KBM-7 (cell line): ENCODE data around the gene AP2A2.
"Not testable (repeated sequence)": the region's sequence is repeated elsewhere in the genome, so short reads cannot be mapped to it uniquely, and the experiment has no call there.

ENCODE experiments used
- DNase-seq: peaks from one replicate; pipeline ENCODE4 v3.0.0-alpha.2; 2015
- in situ Hi-C: fragments of 300-500 bp; cut with MboI; formaldehyde crosslinking; loops from 2 replicates; pipeline ENCODE4 v1.14.3; 2020; ENCODE audit warnings: low sequenced_read_pairs, low pct_unique_long_range_greater_than_20kb, mixed read lengths

The AP2A2 gene

GRCh38 chr11:1003159-1003558, 77.5 kb downstream of the AP2A2 start:
- no peak for DNase-seq
- in situ Hi-C loops = no loop called here

DNA sequence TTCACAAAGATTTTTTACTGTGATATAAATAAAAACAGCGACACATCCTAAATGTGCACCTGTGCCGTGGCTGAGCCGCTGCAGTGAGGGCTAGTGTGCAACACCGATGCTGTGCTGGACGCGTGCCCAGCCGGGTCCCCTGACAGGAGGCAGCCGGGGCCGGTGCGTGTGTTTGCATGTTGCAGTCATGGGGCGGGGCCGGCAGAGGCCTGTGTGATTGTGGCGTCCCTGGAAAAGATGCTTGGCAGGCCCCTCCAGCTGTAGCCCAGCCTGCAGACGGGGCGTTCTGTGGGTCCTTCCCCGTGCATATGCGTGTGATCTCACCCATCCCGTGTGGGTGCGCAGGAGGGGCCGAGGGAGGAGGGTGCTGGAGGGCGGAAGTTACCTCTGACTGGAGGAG, 80.3 kb downstream of the AP2A2 start:
- no peak for DNase-seq
- in situ Hi-C loops = no loop called here

DNA sequence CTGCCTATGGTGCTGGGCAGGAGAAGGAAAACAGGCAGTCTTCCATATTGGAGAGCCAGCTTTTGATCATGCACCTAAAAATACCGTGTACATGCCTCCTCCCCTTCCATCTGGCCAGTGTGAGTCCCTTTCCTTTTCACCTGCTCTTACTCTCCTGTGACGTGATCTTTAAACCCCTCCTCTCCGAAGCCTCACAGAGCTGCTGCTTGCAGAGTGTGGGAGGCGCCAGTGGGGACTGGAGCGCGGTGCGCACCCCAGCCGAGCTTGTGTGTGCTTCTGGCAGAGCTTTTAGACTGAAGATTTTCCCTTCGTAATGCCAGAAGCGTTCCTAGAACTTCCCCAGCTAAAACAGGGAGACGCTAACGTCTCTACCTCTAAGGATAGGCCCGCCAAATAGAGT, 81.1 kb downstream of the AP2A2 start:
- in situ Hi-C loops = no loop called here
- no peak for DNase-seq

DNA sequence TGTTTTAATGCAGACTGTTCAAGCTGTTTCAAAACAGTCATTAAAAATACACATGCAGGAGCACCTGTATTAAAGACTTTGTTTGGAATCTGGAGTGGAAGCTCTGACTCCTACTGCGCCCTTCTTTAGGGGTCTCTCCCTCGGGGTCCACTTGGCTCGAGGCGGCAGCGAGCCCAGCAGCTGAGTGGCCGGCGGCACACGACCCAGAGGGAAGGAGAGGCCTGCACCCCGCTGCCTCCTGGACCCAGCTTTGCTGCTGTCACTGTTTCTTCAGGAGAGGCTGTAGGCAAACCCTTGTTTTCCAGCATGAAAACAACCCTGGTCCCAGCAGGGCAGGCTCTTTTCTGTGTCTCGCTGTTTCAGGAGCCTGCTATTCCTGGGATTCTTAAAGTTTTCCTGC, 81.6 kb downstream of the AP2A2 start:
- DNase-seq = no peak
- in situ Hi-C loops = no loop called here

DNA sequence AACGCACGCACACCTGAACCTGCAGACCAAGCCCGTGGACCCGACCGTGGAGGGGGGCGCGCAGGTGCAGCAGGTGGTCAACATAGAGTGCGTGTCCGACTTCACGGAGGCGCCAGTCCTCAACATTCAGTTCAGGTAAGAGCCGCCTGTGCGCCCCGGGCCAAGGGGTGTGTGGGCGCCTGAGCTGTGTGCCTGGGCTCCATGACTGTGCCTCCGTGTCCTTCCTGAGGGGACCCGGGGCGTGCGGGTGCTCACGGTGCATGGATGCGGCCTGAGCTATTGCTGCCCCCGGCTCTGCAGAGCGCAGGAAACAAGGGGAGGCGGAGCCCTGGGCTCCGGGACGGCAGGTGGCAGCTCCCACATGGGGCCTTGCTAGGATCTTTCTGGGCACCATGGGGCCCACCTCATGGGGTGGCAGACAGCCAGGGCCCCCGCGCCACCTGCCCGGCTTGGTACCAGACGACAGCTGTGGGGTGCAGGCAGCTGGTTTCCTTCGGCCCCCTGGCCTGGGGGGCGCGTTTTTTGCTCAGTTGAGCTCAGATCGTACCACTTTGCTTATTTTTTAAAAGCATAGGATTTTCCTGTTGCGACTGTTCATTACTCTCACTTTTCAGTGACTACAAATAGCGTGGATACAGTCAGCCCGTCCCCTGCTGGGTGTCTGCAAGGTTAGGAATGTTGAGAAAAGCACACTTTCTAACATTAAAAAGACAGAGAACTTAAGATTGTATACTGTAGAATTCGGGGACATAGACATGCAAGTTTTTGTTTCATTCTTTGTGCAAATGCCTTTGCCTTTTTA, 82.5 kb downstream of the AP2A2 start:
- in situ Hi-C loops = no loop called here
- DNase-seq = no peak

DNA sequence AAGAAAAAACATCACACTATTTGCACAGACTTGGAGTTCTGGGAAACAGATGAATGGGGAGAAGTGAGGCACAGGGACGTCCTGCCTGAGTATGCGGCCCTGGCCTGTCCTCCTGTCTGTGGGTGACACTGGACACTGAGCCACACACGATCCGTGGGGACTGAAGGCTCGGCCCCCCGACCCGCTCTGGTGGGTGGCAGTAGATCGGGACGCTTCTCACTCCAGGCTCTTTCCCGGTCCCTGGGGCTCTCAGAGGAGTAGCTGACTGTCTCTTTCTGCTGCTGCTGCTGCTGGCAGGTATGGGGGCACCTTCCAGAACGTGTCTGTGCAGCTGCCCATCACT, 83.1 kb downstream of the AP2A2 start:
- in situ Hi-C loops = no loop called here

DNA sequence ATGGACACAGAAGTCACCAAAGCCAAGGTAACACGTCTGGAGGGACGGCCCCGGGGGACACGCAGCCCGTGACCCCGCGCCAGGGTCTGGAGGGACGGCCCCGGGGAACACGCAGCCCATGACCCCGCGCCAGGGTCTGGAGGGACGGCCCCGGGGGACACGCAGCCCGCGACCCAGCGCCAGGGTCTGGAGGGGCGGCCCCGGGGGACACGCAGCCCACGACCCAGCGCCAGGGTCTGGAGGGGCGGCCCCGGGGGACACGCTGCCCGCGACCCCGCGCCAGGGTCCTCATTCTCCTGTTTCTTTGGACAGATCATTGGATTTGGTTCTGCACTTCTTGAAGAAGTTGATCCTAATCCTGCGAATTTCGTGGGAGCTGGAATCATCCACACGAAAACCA, 83.7 kb downstream of the AP2A2 start:
- in situ Hi-C loops = no loop called here

More for the DNA sequence above, 83.1 kb downstream of the AP2A2 start:
- DNase-seq = no peak

GRCh38 chr11:1009991-1010390, 84.3 kb downstream of the AP2A2 start:
- in situ Hi-C loops = no loop called here
- DNase-seq = no peak

More for the DNA sequence above, 83.7 kb downstream of the AP2A2 start:
- no peak for DNase-seq

DNA sequence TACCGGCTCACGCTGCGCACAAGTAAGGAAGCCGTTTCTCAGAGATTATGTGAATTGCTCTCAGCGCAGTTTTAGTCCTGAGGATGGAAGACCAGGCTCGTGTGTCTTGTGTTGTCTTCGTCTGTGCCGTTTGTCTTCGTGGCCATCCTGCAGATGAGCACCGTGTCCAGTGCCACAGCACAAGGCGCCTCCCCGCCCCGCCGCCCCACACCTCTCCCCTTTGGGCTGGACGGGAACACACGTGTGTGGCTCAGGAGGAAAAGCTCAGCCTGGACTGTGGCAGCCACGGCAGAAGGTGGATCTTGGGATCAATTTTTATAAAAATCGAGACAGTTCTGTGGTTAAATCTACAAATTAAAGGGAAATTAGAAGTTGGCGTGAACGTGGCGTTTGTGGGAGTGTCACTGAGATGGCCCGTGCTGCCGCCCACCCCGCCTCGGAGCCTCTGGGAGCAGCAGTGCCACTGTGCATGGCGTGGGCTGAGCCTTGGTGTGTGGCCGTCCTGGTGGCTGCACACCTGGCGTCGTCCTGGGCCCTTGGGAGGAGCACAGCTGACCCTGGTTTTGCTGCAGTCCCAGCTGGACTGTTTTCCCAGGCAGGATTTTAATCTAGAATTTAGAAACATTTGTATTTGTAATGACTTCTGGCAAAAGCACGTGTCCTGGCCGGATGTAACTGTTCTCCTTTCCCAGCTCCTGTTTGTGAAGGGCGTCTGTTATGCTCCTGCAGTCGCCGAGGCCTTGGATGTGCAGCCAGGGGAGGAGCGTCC, 85.1 kb downstream of the AP2A2 start:
- in situ Hi-C loops = no loop called here
- DNase-seq = no peak

- in situ Hi-C loops = no loop called here
- no peak for DNase-seq
These were observed 85.6 kb downstream of the AP2A2 start for GRCh38 chr11:1011320-1011698.

GRCh38 chr11:1012291-1012690, 86.6 kb downstream of the AP2A2 start:
- no peak for DNase-seq
- in situ Hi-C loops = no loop called here

DNA sequence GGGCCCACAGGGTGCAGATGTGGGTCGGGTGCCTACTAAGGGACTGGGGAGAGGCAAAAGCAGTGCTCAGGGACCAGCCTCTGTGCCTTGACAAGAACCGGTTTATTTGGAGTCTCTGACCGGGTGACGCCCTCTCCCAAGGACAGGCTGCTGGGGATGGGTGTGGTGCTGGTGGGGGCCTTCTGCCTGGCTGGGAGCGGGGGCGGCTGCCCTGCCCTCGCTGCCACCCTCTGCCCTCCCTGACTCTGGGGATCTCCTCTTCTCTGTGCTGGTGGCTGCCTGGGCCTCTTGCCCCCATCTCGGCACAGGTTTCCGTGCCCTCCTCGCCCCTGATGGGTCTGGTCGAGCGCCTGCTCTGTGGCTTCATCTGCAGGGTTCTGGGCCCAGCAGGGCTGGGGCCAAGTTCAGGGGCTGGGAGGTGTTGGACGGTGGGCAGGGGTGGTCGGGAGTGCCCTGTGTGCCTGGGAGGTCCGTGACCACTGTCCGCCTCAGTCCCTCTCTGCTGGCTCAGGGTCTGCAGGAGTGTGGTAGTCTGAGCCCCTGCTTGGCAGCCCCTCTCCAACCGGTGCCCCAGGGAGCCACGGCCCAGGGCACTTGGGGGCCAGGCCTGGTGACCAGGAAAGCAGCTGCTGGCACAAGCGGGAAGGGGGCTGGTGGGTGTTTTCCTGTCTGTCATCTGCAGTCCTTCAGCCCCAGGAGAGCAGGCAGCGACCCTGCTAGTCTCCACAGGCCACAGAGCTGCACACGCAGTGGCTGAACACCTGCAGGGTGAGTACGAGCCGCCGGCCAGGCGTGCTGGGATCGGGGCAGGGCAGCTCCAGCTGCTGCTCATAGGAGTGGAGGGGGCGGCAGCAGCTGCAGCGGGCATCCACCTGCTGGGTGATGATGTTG, 87.3 kb downstream of the AP2A2 start:
- no peak for DNase-seq
- in situ Hi-C loops = no loop called here

DNA sequence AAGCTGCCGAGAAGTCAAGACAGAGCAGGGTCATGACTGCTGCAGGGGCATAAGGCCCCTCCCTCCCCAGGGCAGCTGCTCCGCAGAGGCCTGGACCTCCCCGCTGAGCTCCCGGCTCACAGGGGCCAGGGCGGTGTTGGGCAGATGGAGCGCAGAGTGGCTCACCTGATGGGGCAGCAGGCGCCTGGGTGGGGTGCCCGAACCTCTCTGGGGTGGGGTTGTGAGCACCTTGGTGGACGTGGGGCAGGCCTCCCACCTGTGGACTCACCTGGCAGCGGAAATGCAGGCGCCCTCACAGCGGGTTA, 87.9 kb downstream of the AP2A2 start:
- in situ Hi-C loops = no loop called here
- no peak for DNase-seq

DNA sequence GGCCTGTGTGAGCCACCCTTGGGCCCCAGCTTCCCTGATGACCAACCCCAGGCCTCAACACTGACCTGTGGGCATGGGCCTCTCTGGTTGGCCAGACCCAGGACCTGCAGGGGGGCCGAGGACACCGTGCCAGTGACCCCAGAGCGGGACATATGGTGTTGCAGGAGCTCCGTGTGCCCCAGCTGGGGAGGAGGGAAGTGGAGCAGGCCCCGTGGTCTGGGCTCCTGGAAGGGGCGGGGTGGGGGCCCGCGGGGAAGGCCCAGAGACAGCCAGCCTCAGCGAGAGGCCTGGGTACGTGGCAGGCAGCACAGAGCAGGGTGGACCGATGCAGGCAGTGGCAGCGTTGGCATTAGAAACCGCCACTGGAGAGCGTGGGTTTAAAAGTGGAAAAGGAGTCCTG, 88.6 kb downstream of the AP2A2 start:
- in situ Hi-C loops = no loop called here
- no peak for DNase-seq

DNA sequence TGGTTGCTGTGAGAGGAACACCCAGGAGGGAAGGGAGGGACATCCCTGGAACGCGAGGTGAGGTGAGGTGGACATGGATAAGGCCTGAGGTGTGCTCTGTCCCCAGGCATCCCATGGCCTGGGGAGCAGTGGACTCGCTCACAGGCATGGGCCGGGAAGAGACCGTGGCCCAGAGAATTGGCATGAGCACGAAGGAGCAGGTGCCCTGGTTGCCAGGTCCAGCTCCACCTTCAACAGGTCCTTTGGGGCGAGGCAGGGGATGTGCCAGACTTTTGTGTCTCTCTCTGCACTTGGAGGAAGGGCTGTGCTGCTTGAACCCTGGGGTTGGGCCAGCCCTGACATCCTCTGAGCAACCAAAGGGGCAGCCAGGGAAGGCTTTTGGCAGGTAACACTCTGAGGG, 89.4 kb downstream of the AP2A2 start:
- in situ Hi-C loops = no loop called here

GRCh38 chr11:1015826-1016545, 90.3 kb downstream of the AP2A2 start:
- in situ Hi-C loops = no loop called here
- no peak for DNase-seq

More for the DNA sequence above, 89.4 kb downstream of the AP2A2 start:
- no peak for DNase-seq

DNA sequence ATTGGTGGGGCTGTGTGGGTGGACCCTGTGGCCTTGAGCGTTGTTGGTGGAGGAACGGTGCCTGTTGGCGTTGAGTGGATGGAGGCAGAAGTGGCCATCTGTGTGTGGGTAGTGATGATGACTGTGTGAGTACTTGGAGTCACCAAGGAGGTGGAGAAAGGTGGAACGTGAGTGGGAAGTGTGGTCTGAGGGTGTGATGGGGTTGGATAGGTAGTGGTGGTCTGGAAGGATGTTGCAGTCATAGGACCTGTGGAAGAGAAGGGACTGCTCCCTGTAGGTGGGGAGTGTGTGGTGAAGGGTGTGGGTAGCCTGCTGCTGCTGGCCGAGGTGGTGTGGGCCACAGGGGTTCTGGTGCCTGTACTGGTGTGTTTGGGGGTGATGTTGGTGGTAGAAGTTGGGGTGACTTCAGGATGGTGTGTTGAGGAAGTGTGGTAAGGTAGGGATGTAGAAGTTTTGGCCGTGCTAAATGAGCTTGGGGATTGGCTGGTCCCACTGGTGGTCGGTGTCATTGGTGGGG, 91.0 kb downstream of the AP2A2 start:
- DNase-seq, in situ Hi-C loops: not testable (repeated sequence)

DNA sequence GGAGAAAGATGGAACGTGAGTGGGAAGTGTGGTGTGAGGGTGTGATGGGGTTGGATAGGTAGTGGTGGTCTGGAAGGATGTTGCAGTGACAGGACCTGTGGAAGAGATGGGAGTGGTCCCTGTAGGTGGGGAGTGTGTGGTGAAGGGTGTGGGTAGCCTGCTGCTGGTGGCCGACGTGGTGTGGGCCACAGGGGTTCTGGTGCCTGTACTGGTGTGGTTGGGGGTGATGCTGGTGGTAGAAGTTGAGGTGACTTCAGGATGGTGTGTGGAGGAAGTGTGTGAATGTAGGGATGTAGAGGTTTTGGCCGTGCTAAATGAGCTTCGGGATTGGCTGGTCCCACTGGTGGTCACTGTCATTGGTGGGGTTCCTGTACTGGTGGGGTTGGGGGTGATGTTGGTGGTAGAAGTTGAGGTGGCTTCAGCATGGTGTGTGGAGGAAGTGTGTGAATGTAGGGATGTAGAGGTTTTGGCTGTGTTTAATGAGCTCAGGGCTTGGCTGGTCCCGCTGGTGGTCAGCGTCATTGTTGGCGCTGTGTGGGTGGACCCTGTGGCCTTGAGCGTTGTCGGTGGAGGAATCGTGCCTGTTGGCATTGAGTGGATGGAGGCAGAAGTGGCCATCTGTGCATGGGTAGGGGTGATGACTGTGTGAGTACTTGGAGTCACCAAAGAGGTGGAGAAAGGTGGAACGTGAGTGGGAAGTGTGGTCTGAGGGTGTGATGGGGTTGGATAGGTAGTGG, 91.8 kb downstream of the AP2A2 start:
- no peak for DNase-seq
- in situ Hi-C loops = no loop called here

DNA sequence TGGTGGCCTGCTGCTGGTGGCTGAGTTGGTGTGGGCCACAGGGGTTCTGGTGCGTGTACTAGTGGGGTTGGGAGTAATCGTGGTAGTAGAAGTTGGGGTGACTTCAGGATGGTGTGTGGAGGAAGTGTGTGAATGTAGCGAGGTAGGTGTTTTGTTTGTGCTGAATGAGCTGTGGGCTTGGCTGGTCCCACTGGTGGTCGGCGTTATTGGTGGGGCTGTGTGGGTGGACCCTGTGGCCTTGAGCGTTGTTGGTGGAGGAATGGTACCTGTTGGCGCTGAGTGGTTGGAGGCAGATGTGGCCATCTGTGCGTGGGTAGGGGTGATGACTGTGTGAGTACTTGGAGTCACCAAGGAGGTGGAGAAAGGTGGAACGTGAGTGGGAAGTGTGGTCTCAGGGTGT, 92.4 kb downstream of the AP2A2 start:
- in situ Hi-C loops = no loop called here
- DNase-seq = no peak
